Measurements from ENCODE around the gene PTPRR.

Gene PTPRR

DNA sequence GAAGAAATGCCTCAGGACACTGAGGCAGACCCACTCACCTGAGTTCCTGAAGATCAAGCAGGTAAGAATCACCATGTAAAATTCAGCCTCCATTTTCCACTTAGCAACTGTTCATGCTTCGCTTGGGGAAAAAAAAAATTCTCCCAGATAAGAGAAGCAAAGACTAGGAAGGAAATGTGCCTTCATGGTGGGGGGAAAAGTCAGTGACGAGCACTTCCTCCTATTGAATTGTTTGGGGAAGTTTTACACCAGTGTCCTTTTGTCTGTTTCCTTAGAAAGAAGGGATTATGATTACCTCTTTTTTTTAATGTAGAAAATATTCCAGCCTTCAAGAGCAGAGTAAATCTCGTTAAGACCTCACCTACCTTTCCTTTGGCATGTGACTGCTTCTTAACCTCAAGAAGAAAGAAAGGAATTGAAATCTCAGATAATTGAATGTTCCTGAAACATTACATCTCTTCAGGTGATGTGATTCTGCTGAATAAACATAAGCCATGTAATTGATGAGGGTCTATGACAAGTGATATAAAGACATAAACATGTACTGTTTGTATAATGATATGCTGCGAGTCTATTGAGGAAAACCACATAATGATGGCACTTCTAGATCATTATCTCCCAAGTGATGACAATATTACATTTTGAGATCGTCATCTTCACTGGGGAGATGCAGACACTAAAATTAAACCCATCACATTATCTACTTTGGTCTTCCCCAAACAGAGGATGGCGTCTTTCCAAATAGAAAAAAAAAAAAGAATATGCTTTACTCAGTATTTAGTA is 283.0 kb downstream of the PTPRR start, which contains the start of gene PTPRB:
Gene PTPRB (minus strand): TSS at position 127 of the 783 bp plus-strand sequence. CDS start 34 bp downstream, at position 93.
- no peak for DNase-seq

DNA sequence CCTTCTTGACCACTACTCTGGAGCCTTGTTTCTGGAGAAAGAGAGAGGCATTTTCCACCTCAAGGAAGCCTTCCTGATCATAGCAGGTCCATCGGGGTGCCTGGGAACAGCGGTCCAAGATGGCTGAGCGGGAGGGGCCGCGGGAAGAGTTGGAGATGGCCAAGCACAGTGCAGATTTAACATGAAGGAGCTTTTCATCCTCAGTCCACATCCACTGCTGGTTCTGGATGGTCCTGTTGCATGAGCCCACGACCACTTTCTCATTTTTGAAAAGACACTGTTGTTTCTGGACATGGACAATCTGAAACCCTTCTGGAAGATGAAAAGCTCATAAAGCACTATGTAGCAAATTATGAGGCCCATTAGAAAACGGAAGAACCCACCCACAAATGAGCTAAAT is 284.8 kb downstream of the PTPRR start:
- DNase-seq: no peak

DNA sequence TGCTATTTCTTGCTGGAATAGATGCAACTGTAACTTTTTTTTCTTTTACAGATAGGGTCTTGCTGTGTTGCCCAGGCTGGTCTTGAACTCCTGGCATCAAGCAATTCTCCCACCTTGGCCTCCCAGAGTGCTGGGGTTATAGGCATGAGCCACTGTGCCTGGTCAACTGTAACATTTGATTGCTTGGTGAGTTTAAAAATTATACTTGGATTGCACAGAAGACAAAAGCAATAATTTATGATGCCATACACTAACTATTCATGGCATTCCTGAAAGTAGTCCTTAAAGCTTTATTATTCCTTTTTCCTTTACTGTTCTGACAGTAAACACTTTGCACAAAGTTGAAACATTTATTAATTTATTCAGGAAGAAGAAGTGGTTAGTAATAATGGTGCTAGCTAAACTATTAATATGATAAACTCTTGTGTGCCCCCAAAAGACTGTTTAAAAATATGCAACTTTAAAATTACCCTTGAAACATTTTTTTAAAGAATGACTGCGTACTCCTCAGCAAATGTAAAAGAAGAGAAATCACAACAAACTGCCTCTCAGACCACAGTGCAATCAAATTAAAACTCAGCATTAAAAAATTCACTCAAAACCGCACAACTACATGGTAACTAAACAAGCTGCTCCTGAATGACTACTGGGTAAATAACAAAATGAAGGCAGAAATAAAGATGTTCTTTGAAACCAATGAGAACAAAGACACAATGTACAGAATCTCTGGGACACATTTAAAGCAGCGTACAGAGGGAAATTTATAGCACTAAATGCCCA is 291.6 kb downstream of the PTPRR start:
- DNase-seq: no peak

DNA sequence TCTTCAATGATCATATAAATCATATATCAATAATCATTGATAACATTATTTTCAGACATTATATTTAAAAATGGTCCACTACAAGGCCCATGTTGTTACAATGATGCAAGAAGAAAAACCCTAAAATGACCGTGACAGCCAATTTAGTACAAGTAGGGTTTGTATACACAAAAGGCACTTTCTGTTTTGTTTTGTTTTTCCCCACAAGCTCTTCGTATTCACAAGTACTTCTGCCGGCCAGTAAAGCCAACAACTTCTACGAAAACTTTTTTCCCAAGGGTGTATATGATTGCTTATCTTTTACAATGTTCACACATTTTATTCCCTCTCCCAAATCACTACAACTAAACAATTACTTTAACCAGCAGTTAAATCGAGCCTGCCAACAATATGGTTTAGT is 292.9 kb downstream of the PTPRR start:
- DNase-seq: no peak

DNA sequence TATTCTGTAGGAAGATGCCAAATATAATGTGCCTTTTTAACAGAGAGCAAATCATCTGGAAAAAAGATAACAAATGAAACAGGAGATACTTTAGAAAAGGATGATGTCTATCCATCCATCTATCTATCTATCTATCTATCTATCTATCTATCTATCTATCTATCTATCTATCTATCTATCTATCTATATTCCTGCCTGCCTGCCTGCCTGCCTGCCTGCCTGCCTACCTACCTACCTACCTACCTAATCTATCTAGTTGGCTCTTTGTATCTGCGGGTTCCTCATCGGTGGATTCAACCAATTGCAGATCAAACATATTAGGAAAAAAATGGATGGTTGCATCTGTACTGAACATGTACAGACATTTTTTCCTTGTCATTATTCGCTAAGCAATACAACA is 294.4 kb downstream of the PTPRR start:
- DNase-seq: no peak

DNA sequence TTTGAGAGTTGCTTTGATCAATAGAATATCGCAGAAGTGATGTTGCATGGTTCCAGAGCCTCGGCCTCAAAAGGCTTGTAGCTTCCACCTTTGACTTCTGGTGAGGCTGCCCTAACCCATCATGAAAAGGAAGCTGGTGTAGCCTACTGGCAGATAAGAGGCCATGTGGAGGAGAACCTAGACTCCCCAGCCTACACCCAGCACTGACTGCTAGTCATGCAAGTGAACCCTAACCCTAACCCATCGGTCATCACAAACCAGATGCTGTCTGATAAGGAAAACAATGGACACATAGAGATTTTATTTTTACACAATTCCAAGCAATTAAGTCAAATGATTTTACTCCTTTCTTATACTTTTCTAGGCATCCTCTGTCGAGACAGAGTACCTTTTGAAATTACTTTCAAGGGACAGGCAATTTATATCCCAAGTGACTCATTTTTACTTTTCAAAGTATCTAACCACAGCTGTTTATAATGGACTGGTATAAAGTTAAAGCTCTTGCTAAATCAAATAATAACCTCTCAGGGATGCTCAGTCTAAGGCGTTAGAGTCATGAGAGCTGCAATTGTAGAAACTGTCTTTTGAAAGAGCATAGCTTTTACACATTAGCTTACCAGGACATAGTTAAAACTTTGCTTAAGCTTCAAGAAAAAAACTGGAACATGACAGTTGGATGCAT is 300.9 kb downstream of the PTPRR start:
- DNase-seq: no peak

DNA sequence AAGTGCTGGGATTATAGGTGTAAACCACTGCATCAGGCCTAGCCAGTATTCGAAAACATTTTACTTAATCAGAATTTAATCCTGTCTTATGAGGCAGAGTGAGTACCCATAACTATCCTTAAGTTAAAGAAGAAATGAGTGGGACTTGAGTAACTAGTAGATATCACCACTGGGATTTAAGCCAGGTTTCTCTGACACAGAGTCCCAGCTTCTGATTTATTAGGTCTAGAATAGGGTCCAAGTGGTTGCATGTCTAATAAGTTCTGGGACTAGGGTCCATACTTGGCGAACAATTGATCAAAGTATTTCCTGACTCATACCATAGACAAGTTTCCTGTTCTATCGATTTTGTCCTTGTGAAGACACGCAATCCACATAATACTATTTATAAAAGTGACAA is 302.2 kb downstream of the PTPRR start:
- DNase-seq: no peak

DNA sequence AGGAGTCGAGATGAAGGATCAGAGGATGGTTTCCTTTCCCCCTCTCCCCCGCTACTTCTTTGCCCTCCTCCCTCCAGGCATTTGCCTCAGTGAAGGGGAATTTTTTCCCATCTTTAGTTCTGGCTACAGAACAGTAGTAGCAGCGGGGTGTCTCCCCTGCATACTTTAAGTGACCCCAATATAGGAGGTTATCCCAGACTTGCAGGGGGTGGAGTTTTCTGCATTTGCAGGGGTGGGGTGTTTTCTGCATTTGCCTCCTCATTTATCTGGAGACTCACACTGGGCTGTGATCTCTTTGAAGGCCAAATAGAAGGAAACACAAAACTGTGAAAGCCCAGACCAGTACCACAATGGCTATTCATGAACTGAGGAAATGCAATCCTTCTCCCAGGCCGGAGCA is 303.1 kb downstream of the PTPRR start:
- no peak for DNase-seq

DNA sequence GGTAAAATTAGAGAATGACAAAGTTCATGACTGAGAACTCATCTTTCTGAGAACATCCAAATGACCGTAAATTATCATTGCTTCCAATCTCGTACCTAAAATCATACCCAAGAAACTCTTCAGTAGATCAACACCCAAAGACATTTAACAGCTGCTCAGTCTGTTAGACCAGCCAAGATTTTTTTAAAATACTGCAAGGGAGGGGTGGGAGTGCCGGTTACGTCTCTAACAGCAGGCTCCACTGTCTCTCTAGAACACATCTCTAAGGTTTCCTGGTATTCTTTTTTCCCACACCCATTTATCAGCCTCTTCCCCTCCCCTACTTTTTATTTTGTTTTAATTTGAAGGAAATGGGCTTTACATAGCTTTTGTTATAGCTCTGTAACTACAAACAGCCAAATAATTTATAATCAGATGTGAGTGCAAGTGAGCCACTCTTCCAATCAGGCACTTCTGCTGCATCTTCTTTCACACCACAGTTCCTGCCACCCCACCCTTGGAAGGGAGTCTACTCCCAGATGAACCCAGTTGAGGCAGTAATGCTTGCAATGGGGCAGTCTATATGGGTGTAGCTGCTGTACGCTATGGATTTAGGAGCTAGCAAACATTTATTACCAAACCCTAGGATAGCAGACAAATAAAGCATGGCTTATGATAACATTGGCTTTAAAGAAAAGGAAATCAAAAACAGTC is 305.2 kb downstream of the PTPRR start:
- no peak for DNase-seq

DNA sequence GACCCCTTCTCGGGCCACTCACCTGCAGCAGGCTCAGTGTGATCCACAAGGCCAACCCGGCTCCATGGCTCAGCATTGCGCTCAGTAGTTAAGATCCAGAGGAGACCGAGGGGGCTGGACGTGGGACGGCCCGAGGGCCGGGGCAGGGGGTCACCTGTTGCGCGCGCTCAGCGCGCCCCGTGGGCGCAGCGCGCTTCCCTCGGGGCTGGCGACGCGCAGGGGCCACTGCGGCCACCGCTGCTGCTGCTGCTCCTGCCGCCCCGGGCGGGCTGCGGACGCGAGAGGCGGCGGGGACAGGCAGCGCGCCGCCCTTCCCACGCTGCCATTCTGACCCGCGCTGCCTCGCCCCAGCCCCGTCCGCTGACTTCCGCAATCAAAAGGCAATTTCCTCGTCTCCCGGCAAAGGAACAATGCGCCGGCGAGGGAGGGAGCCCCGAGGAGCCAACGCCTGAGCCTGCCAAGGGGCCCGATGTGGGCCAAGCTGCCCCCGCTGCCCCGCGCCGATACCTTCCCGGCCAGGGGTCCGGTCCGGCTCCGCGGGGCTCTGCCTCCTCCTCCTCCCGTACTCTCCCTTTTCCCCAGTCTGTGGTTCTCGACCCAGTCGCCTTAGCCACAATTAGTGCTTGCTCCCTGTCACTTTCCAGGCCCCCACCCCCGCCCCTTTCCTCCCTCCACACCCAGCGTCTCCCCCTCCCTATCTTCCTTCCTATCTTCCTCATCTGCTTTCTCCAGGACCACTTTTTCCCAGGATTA is 310.6 kb downstream of the PTPRR start:
- DNase-seq: no peak

DNA sequence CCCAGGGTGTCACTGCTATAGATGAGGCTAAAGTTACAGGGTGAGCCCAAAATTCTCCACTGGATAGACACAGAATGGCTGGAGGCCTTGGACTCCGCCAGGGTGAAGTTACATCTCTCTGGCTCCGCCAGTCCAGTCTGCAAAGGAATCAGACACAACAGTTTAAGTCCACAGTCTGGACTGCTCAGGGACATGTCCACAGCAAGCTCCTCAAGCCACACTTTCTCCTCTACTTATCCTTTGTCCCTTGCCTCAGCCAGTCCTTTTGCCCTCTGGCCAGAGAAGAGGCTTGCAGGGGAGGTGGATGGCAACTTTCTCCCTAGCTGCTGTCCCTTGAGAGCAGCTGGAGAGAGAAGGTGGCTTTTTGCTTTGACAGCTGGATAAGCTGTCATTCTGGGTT is 311.3 kb downstream of the PTPRR start:
- DNase-seq: no peak

DNA sequence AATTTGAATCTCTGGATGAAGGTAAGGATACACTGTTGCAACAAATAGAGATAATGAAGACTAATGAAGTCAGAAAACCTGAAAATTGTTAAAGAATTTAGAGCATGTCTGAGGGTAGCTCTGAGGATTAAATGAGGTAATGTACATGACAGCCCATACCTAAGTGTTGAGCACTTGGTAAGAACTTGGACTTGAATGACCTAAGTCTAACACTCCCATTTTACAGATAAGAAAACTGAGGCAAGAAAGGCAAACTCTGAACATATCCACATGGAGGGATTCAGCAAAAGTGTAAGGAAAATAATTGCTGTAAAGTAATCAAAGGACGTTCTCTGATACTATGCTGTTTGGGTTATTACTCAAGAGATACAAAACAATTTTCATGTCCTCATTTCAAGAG is 312.4 kb downstream of the PTPRR start:
- DNase-seq: no peak

DNA sequence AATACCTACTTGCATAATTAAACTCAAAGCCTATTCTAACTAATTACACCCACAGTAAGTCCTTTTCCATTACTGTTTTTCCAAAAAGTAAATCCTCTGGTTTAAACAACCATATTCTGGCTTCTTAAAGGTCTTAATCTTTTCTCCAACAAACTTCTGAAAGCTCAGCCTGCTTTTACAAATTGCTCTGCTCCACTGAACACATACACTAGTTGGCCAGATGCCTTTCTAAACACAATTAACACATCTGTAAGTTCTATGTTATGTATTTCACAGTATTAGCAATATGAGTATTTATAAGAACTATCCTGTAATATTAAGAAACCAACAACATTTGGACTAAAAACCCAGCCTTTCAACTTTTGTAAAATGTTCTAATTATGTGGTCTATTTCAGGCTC is 313.4 kb downstream of the PTPRR start:
- DNase-seq: no peak

DNA sequence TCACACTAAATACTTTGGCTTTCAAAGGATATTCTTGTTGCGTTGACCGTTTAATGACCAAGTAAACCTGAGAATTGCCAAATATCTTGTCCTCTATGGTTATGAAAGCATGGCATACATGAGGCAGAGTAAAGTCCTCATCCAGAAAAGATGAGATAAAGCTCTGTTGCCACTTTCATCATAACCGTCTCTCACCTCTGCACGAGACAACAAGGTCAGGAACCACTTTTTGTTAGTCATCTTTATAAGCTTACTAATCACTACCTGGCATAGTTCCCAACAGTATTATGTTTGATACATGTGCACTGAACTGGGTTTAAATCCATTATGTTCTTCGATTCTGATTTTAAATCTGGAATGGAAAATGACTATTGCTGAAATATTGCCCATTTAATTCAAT is 314.6 kb downstream of the PTPRR start:
- DNase-seq: no peak

DNA sequence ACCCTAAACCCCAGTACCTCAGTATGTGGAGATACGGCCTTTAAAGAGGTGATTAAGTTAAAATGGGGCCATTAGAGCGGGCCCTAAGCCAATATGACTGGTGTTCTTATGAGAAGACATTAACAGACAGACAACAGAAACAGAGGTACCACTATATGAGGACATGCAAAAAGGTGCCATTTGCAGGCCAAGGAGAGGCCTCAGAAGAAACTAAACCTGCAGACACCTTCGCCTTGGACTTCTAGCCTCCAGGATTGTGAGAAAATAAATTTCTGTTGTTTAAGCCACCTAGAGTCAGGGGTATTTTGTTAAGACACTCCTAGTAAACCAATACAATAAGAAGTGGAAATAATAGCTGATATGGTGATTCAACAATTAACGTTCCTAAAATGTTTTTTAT is 315.9 kb downstream of the PTPRR start:
- no peak for DNase-seq

DNA sequence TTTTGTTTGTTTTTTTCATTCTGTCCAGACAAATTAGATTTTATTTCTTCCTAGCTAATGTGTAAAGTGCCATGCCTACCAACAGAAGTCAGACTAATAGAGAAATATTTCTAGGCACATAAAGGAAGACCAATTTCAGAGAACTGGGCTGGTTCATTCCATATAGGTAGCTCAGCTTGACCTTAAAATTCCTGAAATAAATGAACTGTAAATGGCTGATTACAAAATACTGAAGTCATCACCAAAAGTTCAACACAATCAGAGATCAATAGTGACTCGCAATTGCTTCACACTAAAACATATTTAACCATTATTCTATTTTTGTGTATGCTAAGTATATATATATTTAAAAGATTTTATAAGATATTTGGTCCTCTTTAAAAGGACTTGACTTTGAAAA is 317.5 kb downstream of the PTPRR start:
- no peak for DNase-seq

DNA sequence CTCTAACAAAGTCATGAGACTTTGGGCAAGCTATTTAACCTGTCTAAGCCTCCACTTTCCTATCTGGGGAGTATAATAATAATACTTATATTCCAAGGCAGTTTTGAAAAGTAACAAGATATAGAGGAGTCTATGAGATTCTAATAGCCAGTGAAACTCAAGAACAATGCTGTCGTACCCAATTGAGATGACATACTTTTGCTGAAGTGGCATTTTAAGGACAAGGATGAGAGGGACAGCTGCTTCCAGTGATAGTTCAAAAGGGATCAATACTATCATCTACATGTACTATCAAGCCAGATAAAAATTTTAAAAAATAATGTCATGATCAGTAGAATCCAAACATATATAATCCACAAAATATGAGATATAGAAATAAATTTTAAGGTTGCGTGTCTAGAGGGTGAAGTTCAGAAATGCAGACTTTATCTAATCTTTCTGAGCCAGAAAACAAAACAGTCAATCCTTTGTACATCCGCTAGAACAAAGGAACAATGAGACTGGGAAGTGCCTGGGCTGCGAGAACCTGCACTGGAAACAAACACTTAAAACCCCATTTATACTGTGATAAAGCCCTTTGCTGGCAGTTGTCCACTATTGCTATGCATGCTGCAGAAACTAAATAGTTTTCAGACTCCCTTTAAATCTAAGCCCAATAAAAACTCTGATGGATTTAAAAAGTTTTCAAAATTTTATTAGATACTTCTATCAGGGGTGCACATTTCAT is 321.9 kb downstream of the PTPRR start:
- DNase-seq: no peak

DNA sequence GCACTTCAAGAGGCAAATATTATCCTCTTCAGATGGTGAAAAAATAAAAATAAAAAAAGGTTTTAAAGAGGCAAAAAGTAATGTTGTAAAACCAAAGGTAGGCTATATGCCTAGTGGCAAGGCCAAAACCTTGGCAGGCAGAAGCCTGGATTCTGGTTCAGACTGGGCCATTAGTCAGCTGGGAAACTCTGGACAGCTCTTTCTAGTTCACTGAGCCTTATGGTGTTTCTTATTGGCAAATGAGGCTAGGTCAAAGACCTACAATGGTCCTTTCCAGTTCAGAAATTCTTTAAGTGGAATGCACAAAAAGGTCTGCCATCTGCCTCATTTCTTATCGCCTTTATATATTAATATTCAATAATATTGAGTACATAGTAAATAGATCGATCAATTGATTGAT is 327.9 kb downstream of the PTPRR start:
- no peak for DNase-seq

DNA sequence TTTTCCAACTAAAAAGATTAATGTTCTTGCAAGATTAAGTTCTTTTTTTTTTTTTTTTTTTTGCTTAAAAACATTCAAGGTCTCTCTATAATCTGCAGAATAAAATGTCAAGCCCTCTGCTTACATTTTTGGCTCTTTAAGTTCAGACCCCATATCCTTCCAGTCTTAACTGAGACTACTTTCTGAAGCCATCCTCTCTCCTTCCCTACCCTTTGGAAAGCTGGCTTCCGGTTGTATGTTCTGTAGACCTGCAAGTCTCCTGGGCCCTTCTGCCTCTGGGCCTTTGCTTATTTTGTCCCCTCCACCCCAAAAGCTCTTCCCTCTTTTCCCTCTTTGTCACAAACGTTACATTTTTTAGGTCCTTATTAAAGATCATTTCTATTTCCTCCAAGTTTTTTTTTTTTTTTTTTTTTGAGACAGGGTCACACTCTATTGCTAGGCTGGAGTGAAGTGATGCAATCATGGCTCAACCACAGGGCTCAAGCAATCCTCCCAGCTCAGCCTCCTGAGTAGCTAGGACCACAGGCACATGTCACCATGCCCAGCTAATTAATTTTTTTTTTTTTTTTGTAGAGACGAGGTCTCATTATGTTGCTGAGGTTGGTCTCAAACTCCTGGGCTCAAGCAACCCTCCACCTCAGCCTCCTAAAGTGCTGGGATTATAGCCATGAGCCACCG is 329.9 kb downstream of the PTPRR start:
- DNase-seq: no peak

DNA sequence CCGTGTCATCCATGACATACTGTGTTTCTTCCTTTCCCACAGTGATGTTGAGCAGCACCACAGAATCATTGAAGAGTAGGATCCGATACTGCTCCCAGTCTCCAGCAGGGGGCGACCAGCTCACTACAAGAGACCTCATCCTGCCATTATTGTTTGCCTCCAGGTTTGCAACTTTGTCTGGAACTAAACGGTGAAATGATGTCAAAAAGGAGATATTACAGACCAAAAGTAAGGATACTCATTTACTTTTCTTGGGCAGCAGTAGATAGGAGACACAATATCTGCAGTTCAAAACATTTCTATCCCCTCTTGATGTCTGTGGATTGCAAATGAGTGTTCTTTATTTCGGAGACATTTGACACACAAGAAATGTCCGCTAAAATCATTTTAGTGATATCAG is 330.5 kb downstream of the PTPRR start:
- peak; percentile 18 to 37 for DNase-seq
